ENCODE measurements around the gene GOLT1A.
"Not testable (repeated sequence)": the region's sequence is repeated elsewhere in the genome, so short reads cannot be mapped to it uniquely, and the experiment has no call there.

GOLT1A gene

DNA sequence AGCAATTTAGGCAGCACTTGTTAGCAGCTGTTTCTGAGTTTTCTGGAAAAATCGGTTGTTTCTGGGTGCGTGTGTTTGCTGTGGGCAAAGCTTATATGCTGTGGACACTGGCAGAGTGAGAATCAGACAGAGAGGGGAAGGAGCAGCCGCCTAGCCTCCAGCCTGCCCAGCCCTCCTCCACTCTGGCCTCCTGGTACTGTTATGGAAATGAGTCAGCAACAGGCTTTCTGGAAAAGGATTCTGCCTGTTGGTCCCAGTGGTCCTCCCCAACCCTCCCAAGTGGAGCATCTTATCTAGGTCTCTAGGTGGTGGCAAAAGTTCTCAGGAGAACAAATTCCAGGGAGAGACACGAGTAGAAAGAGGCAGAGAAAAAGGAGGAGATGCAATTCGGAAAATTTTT lies 42.2 kb upstream of the GOLT1A start:
- in situ Hi-C loops (cut with HindIII; ENCODE audit: low pct_unique_long_range_greater_than_20kb, low sequenced_read_pairs) = no loop called here

DNA sequence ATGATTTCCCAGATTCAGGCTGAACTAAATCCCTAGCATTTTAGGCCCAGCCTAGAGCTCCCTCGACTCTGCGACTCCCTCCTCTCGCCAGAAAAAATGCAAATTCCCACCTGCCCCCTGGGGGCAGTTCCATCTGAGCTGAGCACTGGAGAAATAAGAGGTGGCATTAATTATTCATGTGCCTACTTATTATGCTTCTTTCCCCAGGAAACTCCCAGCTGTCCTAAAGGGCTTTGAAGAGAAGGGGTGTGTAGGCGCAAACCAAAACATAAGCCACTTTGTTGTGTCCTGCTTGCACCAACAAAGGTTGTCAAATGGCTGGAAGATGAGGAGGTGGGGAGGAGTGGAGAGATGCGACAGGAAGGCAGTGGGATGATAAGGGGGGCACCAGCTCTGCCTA lies 41.4 kb upstream of the GOLT1A start:
- in situ Hi-C loops (cut with HindIII; ENCODE audit: low pct_unique_long_range_greater_than_20kb, low sequenced_read_pairs) = no loop called here
- no peak for TF ChIP-seq JUND (IDR thresholded peaks at IDR 0.05; ENCODE audit: low read depth)
- peak in 1 of 2 experiments; percentile 52 for DNase-seq (ENCODE audit: low read depth in 1 of 2, low spot score in 1 of 2)

More for the DNA sequence above, 42.2 kb upstream of the GOLT1A start:
- DNase-seq (ENCODE audit: low read depth in 1 of 2, low spot score in 1 of 2) = no peak
- TF ChIP-seq JUND (IDR thresholded peaks at IDR 0.05; ENCODE audit: low read depth) = no peak

DNA sequence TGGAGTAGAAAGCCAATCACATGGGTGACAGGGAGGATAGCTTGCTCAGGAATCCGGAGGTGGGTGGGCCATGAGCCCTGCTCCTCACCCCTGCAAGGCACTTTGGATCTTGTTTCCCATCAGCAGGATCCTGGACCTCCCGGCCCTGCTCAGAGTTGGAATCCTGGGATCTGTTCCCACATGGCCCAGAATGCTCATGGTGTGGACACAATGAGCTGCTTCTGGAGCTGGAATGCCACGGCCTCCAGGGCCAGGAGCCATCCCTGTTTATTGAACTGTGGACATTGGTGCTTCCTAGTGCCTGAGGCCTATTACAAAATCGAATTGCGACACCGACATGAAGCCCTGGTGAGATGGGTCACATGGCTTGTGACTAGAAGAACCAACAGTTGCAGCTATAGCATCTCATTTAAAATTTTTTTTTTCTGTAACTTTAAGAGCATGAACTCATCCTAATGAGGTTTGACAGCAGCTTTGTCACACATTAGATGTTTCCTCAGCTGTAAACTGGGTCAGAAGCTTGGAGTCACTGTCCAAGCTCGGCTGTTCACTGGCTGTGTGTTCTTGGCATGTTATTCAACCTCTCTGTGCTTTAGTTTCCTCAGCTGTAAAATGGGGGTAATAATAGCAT lies 40.4 kb upstream of the GOLT1A start:
- peak; percentile 32 to 93 for DNase-seq (ENCODE audit: low read depth in 1 of 2, low spot score in 1 of 2)

DNA sequence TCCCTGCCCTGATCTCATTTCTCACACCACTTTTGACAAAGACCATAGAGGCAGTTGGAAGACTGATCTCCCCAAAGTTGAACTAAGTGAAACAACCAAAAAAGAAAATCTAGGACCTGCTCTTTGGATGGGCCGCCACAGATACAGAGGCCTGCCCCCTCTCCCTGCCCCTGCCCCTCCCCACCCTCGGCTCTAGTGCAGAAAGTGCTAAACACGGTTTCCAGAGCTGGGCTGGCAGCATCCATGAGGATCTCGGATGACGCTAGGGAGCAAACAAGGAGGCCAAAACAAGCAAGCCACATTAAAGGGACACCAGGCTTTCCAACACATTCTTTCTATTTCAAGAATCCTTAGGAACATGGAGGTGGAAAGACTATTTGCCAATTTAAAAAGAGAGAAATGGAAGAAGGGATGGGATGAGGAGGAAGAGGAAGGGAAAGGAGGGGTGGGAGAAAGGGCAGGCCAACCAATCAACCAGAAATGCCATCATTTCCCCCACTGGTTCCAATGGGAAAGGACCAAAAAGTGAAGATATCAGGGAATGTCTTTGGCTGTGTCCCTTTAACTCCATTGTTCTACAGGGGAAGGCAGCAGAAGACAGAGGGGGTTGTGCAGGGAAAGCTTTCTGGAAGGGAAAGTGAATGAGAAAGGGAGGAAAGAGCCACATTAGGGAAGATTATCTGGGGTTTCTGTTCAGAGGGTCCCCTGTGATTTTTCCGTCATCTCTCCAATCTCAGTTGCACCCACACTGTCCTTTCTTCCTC lies 38.3 kb upstream of the GOLT1A start:
- in situ Hi-C loops (cut with HindIII; ENCODE audit: low pct_unique_long_range_greater_than_20kb, low sequenced_read_pairs) = no loop called here
- no peak for DNase-seq (ENCODE audit: low read depth in 1 of 2, low spot score in 1 of 2)
- no peak for TF ChIP-seq JUND (IDR thresholded peaks at IDR 0.05; ENCODE audit: low read depth)

More for the DNA sequence above, 40.4 kb upstream of the GOLT1A start:
- in situ Hi-C loops (cut with HindIII; ENCODE audit: low pct_unique_long_range_greater_than_20kb, low sequenced_read_pairs) = no loop called here
- TF ChIP-seq JUND (IDR thresholded peaks at IDR 0.05; ENCODE audit: low read depth) = no peak

DNA sequence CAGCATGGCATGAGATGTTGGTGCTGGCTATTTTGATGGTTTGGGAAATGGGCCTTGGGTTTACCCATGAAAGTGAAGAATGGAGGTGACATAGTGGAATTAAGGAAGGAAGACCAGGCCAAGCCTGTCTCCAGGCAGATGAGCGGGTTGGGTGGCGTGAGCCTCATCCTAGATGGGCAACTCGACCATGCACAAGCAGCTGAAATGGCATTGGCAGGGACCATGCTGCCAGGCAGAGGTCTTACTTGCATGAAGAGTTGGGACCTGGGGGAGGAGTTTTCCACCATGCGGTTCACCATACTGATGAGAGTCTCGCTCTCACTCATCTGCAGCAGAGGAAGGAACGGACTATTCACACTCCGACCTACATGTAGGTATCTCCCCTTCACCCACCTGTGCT lies 37.5 kb upstream of the GOLT1A start:
- in situ Hi-C loops (cut with HindIII; ENCODE audit: low pct_unique_long_range_greater_than_20kb, low sequenced_read_pairs) = no loop called here
- no peak for DNase-seq (ENCODE audit: low read depth in 1 of 2, low spot score in 1 of 2)
- TF ChIP-seq JUND (IDR thresholded peaks at IDR 0.05; ENCODE audit: low read depth) = no peak

DNA sequence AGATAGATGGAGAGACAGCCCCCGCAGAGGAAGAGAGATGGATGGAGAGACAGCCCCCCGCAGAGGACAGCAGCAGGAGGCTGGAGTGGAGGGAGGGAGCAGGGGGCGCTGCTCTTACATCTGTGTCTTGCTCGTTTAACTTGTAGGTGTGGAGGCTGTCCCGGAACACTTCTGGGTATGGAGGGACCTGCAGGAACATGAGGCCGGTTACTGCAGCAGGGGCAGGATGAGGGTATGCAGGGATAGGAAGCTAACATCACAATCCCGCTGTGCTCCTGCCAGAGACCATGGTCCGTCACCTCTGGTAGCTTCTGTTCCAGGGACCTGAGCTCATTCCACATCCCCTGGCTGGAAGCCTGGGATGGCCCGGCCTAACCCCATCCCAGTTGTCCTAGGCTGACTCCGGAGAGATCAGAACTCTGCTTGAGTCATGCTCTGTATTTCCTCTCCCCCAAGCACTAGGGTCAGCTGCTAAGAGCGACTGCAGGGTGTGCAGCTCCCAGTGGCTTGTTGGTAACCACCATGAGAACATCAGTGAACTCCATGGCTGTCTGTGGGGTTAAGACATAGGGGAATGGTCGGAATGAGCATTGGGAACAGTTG lies 36.7 kb upstream of the GOLT1A start:
- no peak for TF ChIP-seq JUND (IDR thresholded peaks at IDR 0.05; ENCODE audit: low read depth)
- DNase-seq (ENCODE audit: low read depth in 1 of 2, low spot score in 1 of 2) = no peak
- in situ Hi-C loops (cut with HindIII; ENCODE audit: low pct_unique_long_range_greater_than_20kb, low sequenced_read_pairs) = no loop called here

DNA sequence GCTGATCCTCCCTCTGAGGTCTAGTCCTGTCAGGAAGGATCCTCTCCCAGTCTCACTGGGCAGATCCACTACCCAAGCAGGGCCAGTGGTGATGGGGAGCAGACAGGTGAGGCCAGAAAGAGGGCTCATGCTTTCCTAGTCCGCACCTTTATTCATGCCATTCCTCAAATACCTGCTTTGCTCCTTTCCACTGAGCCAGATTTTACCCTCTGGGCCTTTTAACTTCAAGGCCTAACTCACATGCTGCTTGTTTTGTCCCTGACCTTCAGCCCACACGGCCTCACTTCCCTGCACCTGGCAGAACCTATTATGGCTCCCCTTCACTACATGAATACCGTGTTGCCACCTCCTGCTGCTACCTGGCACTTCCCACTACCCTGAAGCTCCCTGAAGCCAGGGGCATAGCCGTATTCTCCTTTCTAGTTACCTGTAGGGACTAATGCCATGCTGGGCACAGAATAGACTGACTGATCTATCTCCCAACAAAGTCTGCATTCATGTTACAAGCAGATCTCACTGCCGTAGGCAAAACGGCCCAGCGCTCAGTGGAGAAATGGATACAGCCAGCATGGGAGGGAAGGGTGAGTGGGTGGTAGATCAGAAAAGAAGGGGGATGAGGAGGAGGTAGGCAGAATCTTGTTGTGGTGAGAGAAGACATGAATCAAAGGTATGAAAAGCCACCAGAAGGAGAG lies 36.1 kb upstream of the GOLT1A start:
- in situ Hi-C loops (cut with HindIII; ENCODE audit: low pct_unique_long_range_greater_than_20kb, low sequenced_read_pairs) = no loop called here
- TF ChIP-seq JUND (IDR thresholded peaks at IDR 0.05; ENCODE audit: low read depth) = no peak
- no peak for DNase-seq (ENCODE audit: low read depth in 1 of 2, low spot score in 1 of 2)

DNA sequence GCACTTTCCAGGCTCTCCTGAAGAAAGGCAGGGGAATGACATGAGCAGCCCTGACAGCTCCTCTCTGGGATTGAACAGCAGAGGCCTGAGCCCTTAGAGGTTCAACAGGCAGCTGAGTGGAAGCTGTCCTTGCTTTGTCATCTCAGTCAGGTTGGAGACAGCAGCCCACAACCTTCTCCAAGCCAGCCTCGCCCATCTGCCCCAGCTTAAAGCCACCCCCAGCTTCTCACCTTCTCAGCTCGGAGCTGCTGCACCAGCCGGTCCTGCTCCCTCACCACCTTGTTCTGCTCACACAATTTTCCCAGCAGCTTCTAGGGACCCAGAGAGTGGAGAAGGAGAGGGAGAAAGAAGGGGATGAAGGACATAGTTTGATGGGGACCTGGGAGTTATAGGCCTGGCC lies 35.2 kb upstream of the GOLT1A start:
- TF ChIP-seq JUND (IDR thresholded peaks at IDR 0.05; ENCODE audit: low read depth) = no peak
- no peak for DNase-seq (ENCODE audit: low read depth in 1 of 2, low spot score in 1 of 2)
- in situ Hi-C loops (cut with HindIII; ENCODE audit: low pct_unique_long_range_greater_than_20kb, low sequenced_read_pairs) = no loop called here

DNA sequence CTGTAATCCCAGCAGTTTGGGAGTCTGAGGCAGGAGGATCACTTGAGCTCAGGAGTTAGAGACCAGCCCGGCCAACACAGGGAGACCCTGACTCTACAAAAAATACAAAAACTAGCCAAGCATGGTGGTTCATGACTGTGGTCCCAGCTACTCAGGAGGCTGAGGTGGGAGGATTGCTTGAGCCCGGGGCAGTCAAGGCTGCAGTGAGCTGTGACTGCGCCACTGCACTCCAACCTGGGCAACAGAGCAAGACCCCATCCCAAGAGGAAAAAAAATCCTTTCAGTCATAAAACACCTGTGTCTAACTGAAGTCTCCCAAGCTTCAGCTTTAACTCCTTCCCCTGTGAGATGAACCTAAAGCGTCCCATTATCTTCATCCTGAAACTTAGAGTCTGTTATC lies 33.1 kb upstream of the GOLT1A start:
- in situ Hi-C loops (cut with HindIII; ENCODE audit: low pct_unique_long_range_greater_than_20kb, low sequenced_read_pairs) = no loop called here
- no peak for TF ChIP-seq JUND (IDR thresholded peaks at IDR 0.05; ENCODE audit: low read depth)
- no peak for DNase-seq (ENCODE audit: low read depth in 1 of 2, low spot score in 1 of 2)

DNA sequence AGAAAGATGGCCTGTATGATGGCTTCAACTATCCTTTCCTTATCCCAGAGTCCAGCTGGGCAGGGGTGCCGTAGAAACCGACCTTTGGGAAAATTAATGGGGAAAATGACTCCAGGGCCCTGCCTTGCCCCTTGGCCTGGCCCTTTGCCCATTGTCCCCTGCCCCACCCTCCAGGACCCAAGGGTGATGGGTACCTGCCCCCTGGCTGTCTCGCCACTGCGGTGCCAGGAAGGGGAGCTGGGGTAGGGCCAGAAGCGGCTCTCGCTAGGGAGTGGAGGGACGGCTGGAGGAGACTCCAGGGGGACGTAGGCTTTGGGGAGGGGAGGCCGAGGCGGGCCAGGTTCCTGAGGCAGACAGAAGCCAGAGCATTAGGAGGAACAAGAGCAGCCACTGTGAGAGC lies 29.1 kb upstream of the GOLT1A start:
- TF ChIP-seq JUND (IDR thresholded peaks at IDR 0.05; ENCODE audit: low read depth) = no peak
- no peak for DNase-seq (ENCODE audit: low read depth in 1 of 2, low spot score in 1 of 2)
- in situ Hi-C loops (cut with HindIII; ENCODE audit: low pct_unique_long_range_greater_than_20kb, low sequenced_read_pairs) = no loop called here

DNA sequence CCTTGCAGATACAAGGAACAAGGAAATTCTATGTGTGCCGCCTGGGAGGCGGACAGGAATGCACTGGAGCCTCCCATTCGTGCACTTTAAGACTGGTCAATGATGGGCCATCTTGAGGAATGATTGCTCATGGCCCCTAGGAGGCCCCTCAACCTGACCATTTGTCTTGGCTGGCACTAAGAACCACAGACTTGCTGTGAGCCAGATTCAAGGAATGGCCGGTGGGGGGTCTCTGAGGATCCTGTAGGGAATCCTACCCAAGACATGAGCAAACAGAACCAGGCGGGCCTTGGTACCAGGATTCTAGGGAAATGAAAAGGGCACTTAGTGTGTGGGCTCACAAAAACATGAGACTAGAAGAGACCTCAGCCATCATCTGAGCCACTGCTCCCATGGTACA lies 28.1 kb upstream of the GOLT1A start:
- TF ChIP-seq JUND (IDR thresholded peaks at IDR 0.05; ENCODE audit: low read depth) = no peak
- no peak for DNase-seq (ENCODE audit: low read depth in 1 of 2, low spot score in 1 of 2)
- in situ Hi-C loops (cut with HindIII; ENCODE audit: low pct_unique_long_range_greater_than_20kb, low sequenced_read_pairs) = no loop called here

DNA sequence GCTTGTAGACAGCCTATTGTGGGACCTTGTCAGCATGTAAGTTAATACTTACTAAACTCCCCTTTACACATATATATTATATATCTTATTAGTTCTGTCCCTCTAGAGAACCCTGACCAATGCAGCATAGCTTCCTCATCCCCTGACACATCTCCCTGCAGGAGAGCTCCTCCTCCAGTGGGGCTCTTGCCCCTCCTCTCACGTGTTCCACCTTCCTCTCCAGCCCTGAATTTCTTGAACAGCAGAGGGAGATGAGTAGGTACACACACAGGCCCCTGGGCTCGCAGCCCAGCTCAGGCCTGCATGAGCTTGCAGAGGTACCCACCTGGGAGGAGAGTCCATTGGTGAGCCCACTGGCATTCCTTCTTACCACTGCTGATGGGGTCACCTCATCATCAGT lies 27.3 kb upstream of the GOLT1A start:
- no peak for TF ChIP-seq JUND (IDR thresholded peaks at IDR 0.05; ENCODE audit: low read depth)
- in situ Hi-C loops (cut with HindIII; ENCODE audit: low pct_unique_long_range_greater_than_20kb, low sequenced_read_pairs) = no loop called here
- peak in 1 of 2 experiments; percentile 29 for DNase-seq (ENCODE audit: low read depth in 1 of 2, low spot score in 1 of 2)

DNA sequence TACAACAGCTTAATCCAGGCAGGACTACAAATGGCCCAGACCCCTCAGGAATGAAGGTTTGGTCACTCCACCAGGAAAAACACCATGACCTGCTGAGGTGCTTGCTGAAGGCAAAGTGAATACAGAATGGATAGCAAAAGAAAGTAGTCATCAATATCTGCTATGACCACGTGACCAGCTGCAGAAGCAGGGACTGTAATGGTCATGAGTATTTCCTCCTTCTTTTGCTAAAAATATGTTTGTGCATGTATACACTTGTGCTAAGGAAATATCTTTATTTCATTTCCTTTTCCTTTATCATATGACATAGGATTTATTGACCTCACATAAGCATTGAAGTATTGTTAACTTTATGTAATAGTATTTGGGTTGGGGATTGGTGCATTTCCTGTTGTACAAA lies 26.4 kb upstream of the GOLT1A start:
- no peak for TF ChIP-seq JUND (IDR thresholded peaks at IDR 0.05; ENCODE audit: low read depth)
- no peak for DNase-seq (ENCODE audit: low read depth in 1 of 2, low spot score in 1 of 2)
- in situ Hi-C loops (cut with HindIII; ENCODE audit: low pct_unique_long_range_greater_than_20kb, low sequenced_read_pairs) = no loop called here

DNA sequence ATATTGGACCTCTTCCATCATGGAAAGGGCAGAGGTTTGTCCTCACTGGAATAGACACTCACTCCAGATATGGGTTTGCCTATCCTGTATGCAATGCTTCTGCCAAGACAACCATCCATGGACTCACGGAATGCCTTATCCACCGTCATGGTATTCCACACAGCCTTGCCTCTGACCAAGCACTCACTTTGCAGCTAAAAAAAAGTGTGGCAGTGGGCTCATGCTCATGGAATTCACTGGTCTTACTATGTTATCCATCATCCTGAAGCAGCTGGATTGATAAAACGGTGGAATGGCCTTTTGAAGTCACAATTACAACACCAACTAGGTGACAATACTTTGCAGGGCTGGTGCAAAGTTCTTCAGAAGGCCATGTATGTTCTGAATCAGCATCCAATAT lies 25.6 kb upstream of the GOLT1A start:
- in situ Hi-C loops (cut with HindIII; ENCODE audit: low pct_unique_long_range_greater_than_20kb, low sequenced_read_pairs); DNase-seq (ENCODE audit: low read depth in 1 of 2, low spot score in 1 of 2): not testable (repeated sequence)

DNA sequence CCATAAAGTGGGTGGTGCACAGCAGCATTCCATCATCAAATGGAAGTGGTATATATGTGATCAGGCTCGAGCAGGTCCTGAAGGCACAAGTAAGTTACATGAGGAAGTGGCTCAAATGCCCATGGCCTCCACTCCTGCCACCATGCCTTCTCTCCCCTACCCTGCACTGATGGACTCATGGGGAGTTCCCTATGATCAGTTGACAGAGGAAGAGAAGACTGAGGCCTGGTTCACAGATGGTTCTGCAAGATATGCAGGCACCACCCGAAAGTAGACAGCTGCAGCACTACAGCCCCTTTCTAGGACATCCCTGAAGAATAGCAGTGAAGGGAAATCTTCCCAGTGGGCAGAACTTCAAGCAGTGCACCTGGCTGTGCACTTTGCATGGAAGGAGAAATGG lies 24.7 kb upstream of the GOLT1A start:
- DNase-seq (ENCODE audit: low read depth in 1 of 2, low spot score in 1 of 2); in situ Hi-C loops (cut with HindIII; ENCODE audit: low pct_unique_long_range_greater_than_20kb, low sequenced_read_pairs): not testable (repeated sequence)

DNA sequence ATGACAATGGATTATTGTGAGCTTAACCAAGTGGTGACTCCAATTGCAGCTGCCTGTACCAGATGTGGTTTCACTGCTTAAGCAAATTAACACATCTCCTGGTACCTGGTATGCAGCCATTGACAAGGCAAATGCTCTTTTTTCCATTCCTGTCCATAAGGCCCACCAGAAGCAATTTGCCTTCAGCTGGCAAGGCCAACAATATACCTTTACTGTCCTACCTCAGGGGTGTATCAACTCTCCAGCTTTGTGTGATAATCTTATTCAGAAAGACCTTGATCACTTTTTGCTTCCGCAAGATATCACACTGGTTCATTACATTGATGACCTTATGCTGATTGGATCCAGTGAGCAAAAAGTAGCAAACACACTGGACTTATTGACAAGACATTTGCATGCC lies 23.7 kb upstream of the GOLT1A start:
- in situ Hi-C loops (cut with HindIII; ENCODE audit: low pct_unique_long_range_greater_than_20kb, low sequenced_read_pairs); DNase-seq (ENCODE audit: low read depth in 1 of 2, low spot score in 1 of 2): not testable (repeated sequence)

Measured in T47D (cell line).